Measurements from ENCODE around the gene NDUFB2. TPM values are rescaled to one million over a fixed set of nuclear protein-coding genes. Genes with fewer than 3 reads are reported as not detected.
A peak's percentile ranks its signal among the peaks of the same experiment; 100 is the strongest.

Gene NDUFB2
- total and polyA plus RNA-seq, 2 donors (not counting 1 experiment from before 2014, with no cell fraction given): 67.9 to 171 TPM

- Histone ChIP-seq H2AFZ (ENCODE audit: insufficient read depth, low read depth, low read length, poor library complexity, severe bottlenecking) (peak overlapping the region; percentile 96), H3K36me3 (replicated peaks in 1 of 2; ENCODE audit: control extremely low read depth in 1 of 2, control insufficient read depth in 1 of 2, extremely low read depth in 1 of 2, insufficient read depth in 2 of 2, low read length in 1 of 2) (peaks cover 0 to 2% of the 10 kb centered on the region in 2 experiments)
- POLR2A ChIA-PET: interaction anchor here (0.8 kb wide), 1 partner anchor 1214 kb away, joined by 3 read pairs; the partner anchor contains the start of gene KLRG2
Observed at GRCh38 chr7:140697447-140698143, 1.1 kb downstream of the NDUFB2 start.

More at GRCh38 chr7:140697447-140698143, 1.1 kb downstream of the NDUFB2 start:
- Mint-ChIP-seq H3K4me3 (peak overlapping the region; percentile 99), H3K9me3 (ENCODE audit: insufficient read depth) (no peaks in the 10 kb centered on the region), H3K4me1 (peaks cover 37% of the 10 kb centered on the region), H3K27ac (peak overlapping the region; percentile 97), H3K27me3 (no peaks in the 10 kb centered on the region)
- Histone ChIP-seq H3K27me3 (replicated peaks in 1 of 4; ENCODE audit: control extremely low read depth in 1 of 4, control insufficient read depth in 3 of 4, insufficient read depth in 4 of 4, low read length in 3 of 4) (no peaks in the 10 kb centered on the region), H3K4me2 (replicated peaks; ENCODE audit: low read depth, low read length, poor library complexity, severe bottlenecking) (peak overlapping the region; percentile 83), H3K4me1 (ENCODE audit: control insufficient read depth in 2 of 2, insufficient read depth in 2 of 2, low read length in 2 of 2) (peaks cover 15 to 21% of the 10 kb centered on the region in 2 donors), H3K9ac (ENCODE audit: low read length) (peak overlapping the region; percentile 89), H3K4me3 (ENCODE audit: control extremely low read depth in 1 of 5, extremely low read depth in 1 of 5, insufficient read depth in 1 of 5, low read depth in 2 of 5, low read length in 4 of 5) (peak overlapping the region; percentile 55 to 97 (median 94)), H3K79me2 (ENCODE audit: control insufficient read depth, insufficient read depth, low read length) (peaks cover 55% of the 10 kb centered on the region), H4K20me1 (ENCODE audit: control insufficient read depth, insufficient read depth, low read length, poor library complexity, severe bottlenecking) (peaks cover 19% of the 10 kb centered on the region), H3K27ac (ENCODE audit: low read length in 2 of 2) (peak overlapping the region; percentile 84), H3K9me3 (ENCODE audit: control extremely low read depth in 1 of 3, control insufficient read depth in 2 of 3, insufficient read depth in 1 of 3, low read length in 2 of 3) (no peaks in the 10 kb centered on the region)
- no peak for TF ChIP-seq EZH2 (IDR thresholded peaks at IDR 0.05; ENCODE audit: borderline replicate concordance, insufficient read depth, low read depth, low read length, poor library complexity, severe bottlenecking)
- TF ChIP-seq CTCF (IDR thresholded peaks at IDR 0.05): no peak
- CTCF ChIA-PET: no interaction called here
- no peak for DNase-seq
- no peak for ATAC-seq (ENCODE audit: low read depth)
- intact Hi-C loops (cut with micrococcal nuclease): loop anchor here (1.0 to 2.0 kb wide), 2 partner anchors 299 to 1041 kb away; partner anchors contain the start of genes SLC37A3 and SSBP1
- 30% methylated on average over 22 of the region's 24 CpGs for WGBS (ENCODE audit: insufficient coverage)
